D721Med (cell line): ENCODE data around the gene PADI1.

Source experiments
- DNase-seq: peaks from one replicate; pipeline ENCODE4 v3.0.0; 2011; ENCODE audit warnings: low spot score; ENCODE audit not compliant: insufficient read length
- FAIRE-seq: peaks from 2 replicates; lab custom pipeline; 2011; peaks lifted over from hg19 to GRCh38; lab: Jason Lieb, UNC
- CTCF ChIP-seq: IDR thresholded peaks from 2 replicates; pipeline ENCODE4 v1.5.1; 2012; ENCODE audit warnings: mild to moderate bottlenecking, control low read depth; ENCODE audit not compliant: insufficient read depth; ENCODE audit errors: missing control alignments

The PADI1 gene

DNA sequence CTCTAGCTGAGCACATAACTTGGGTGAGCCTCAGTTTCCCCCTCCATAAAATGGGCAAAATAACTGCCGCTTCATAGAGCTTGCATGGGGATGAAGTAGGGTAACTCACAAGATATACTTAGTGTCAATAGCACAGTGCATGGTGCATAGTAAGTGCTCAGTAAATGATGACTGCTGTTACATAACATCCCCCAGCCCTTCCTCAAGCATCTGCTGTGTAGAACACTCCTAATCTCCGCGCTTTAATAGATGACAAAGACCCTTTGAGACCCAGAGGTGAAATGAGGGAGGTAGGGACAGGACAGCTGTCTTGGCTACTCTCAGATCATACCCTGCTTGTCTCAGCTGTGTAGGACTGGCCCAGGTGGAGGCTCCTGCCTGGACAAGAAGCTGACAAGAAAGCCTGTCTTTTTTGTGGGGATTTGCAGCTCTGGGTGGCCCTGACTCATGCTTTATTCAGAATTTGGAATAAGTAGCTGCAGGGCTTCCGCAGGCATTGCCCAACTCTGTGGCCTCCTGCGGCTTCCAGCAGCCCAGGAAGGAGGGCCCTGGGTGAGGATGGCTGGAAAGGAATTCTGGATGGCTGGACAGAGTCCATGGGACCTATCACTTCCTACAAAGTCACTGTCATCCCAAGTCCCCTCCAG, 82.3 kb downstream of the PADI1 start:
- DNase-seq: no peak
- FAIRE-seq: no peak
- TF ChIP-seq CTCF: no peak

- DNase-seq (no peak), FAIRE-seq (no peak)
Observed at GRCh38 chr1:17289721-17290120, 84.8 kb downstream of the PADI1 start.

DNA sequence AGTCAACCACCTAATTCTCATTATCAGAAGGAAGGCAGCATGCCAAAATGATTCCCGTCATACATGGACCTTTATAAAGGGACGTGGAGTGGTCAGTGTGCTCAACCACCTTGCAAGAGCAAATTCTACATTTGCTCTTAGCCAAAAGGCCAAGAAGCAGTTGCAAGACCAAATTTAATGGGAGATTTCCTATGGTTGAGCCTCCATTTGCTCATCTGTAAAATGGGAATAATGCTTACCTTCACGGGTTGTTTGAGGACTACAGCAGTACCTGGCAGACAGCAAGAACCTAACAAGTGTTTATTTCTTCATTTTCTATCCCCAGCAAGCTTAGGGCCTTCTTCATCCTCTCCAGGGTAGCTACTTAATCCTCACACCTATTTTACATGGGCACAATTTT, 85.6 kb downstream of the PADI1 start:
- FAIRE-seq: no peak
- DNase-seq: no peak
- no peak for TF ChIP-seq CTCF

More at GRCh38 chr1:17289721-17290120, 84.8 kb downstream of the PADI1 start:
- no peak for TF ChIP-seq CTCF

GRCh38 chr1:17292299-17293160, 87.6 kb downstream of the PADI1 start:
- no peak for TF ChIP-seq CTCF
- DNase-seq (no peak), FAIRE-seq (no peak)

DNA sequence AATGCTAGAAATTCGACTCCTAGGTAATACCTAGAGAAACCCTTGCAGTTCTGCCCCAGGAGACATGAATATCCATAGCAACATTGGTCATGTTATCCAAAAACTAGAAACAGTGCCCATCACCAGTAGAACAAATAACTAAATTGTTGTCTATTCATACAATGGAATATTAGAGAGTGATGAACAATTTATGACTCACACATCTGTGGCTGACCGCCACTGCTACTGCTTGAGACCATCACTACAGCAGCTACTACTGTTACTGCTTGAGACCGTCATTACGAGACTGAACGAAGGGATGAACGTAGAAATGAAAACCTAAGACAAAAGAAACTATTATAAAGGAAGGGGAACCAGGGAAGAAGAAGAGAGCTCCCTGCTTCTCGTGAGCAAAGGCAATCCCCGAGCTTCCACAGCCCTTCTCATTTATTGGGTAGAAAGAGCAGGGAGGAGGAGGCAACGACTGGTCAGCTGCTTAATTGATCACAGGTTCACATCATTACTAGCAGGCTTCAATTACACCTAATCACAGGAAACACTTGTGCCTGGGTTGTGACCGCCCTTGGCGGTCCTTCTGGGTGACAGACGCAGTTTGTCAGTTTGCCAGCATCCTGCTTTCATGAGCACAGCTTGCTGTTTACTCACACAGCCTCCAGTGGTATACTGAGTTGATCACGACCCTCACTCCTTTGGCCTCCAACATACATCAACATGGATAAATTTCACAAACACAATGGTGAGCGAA, 88.9 kb downstream of the PADI1 start:
- DNase-seq (no peak), FAIRE-seq (no peak)
- TF ChIP-seq CTCF: no peak

- no peak for TF ChIP-seq CTCF
- FAIRE-seq (no peak), DNase-seq (no peak)
Observed at GRCh38 chr1:17295292-17295691, 90.4 kb downstream of the PADI1 start.
